GM23248 (cell line): Measurements from ENCODE around the gene BTBD3.

Experiments used
- EZH2 ChIP-seq: fragments of 200-600 bp; sonication (generic); IDR thresholded peaks from 2 replicates; pipeline ENCODE4 v1.6.1; 2018; ENCODE audit warnings: antibody characterized with exemption, mild to moderate bottlenecking; ENCODE audit not compliant: insufficient read depth, poor library complexity, severe bottlenecking
- EZH2phosphoT487 ChIP-seq: fragments of 200-600 bp; sonication (generic); IDR thresholded peaks from 2 replicates; pipeline ENCODE4 v1.6.1; 2018; ENCODE audit warnings: antibody characterized with exemption, moderate library complexity, mild to moderate bottlenecking, low read depth; ENCODE audit not compliant: insufficient read depth

- no peak for TF ChIP-seq EZH2phosphoT487
- no peak for TF ChIP-seq EZH2
Measured at GRCh38 chr20:11888648-11889047, 29.0 kb upstream of the BTBD3 start.
